Right renal cortex interstitium (tissue), 3 donors: ENCODE data around the gene VMP1. TPM values are rescaled to one million over a fixed set of nuclear protein-coding genes. Genes with fewer than 3 reads are reported as not detected.

Experiments
- DNase-seq, 3 donors: peaks; one replicate each; pipeline ENCODE4 v3.0.0-alpha.2; 2013; ENCODE audit warnings: low read depth in 3 of 3, low spot score in 2 of 3
- polyA plus RNA-seq, 3 donors: library from polyadenylated mRNA; unstranded; fragments of 120-200 nt; gene quantifications; one replicate each; pipeline ENCODE4 v1.2.1, GENCODE V29; 2013; ENCODE audit not compliant: insufficient read length in 3 of 3

Gene VMP1
- 100 to 1,000 TPM; 112 to 132 (median 123) TPM for polyA plus RNA-seq

- peak; percentile 93 to 99 (median 99) for DNase-seq
These were observed at the start of gene VMP1, which contains the start of gene PTRH2 for GRCh38 chr17:59707149-59707970. Gene VMP1, plus strand, starts transcription at chr17:59707654. Its CDS starts 23,793 bp downstream, at chr17:59731447. Gene PTRH2, minus strand, starts transcription at chr17:59707430. Its CDS starts 9,452 bp downstream, at chr17:59697978.

GRCh38 chr17:59666235-59666634, 41.2 kb upstream of the VMP1 start:
- DNase-seq = no peak

GRCh38 chr17:59668816-59669215, 38.6 kb upstream of the VMP1 start:
- no peak for DNase-seq

GRCh38 chr17:59669411-59669810, 38.0 kb upstream of the VMP1 start:
- DNase-seq = peak; percentile 19 to 39 (median 23)

GRCh38 chr17:59669944-59670343, 37.5 kb upstream of the VMP1 start:
- DNase-seq = no peak

GRCh38 chr17:59671386-59671785, 36.1 kb upstream of the VMP1 start:
- DNase-seq = no peak

GRCh38 chr17:59675231-59675630, 32.2 kb upstream of the VMP1 start:
- no peak for DNase-seq

- no peak for DNase-seq
These were observed 30.7 kb upstream of the VMP1 start for GRCh38 chr17:59676716-59677115.

- no peak for DNase-seq
These were observed 28.5 kb upstream of the VMP1 start for GRCh38 chr17:59678918-59679317.

- DNase-seq = no peak
These were observed 27.1 kb upstream of the VMP1 start for GRCh38 chr17:59680314-59680713.

- DNase-seq = no peak
These were observed 24.2 kb upstream of the VMP1 start for GRCh38 chr17:59683283-59683682.

- DNase-seq = no peak
These were observed 22.5 kb upstream of the VMP1 start for GRCh38 chr17:59684967-59685366.

- DNase-seq = no peak
These were observed 19.4 kb upstream of the VMP1 start for GRCh38 chr17:59688008-59688407.

GRCh38 chr17:59688496-59688895, 19.0 kb upstream of the VMP1 start:
- no peak for DNase-seq

GRCh38 chr17:59693582-59693981, 13.9 kb upstream of the VMP1 start:
- DNase-seq = no peak

- DNase-seq = no peak
These were observed 13.1 kb upstream of the VMP1 start for GRCh38 chr17:59694344-59694743.

GRCh38 chr17:59695945-59696681, 11.3 kb upstream of the VMP1 start:
- no peak for DNase-seq

GRCh38 chr17:59696682-59697277, 10.7 kb upstream of the VMP1 start:
- no peak for DNase-seq

- DNase-seq = no peak
These were observed 9.3 kb upstream of the VMP1 start for GRCh38 chr17:59698143-59698542.

GRCh38 chr17:59699218-59699617, 8.2 kb upstream of the VMP1 start:
- no peak for DNase-seq

GRCh38 chr17:59699786-59700185, 7.7 kb upstream of the VMP1 start:
- DNase-seq = no peak
